GM18868 (cell line): ENCODE measurements around the gene TMEM174.
"Not testable (repeated sequence)": the region's sequence is repeated elsewhere in the genome, so short reads cannot be mapped to it uniquely, and the experiment has no call there.

Source experiments
- ATAC-seq: cut with Tn5 transposase; IDR thresholded peaks from one replicate; pipeline ENCODE4 v1.9.1; 2021; ENCODE audit warnings: mild to moderate bottlenecking, moderate library complexity; ENCODE audit not compliant: unreplicated experiment

The TMEM174 gene

DNA sequence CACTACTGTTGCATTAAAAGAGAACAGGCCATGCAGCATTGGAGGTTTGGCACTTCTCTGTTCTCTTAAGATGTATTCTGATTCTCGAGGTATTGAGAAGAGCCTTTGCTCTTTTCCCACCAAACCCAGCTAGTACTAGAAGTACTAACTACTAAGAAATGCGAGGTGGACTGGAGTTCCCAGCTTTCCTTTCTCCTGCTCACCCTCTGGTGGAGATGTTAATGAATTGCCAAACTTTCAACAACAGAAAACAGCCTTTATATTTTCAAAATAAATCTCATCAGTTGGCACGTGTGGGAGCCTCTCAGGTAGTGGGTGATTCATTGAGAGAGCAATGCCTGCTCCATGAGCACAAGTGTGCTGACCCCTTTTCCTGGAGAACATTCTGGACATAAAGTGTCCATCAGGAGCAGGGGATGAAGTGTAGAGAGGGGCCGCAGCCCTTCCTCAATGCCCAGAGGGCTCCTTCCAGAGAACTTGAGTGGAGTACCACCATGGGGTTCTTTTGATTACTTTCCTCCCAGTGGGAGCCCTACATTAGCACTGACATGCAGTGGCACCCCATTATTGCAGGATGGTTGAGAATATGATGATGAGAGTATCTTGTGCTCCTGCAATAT is 45.7 kb downstream of the TMEM174 start:
- no peak for ATAC-seq

DNA sequence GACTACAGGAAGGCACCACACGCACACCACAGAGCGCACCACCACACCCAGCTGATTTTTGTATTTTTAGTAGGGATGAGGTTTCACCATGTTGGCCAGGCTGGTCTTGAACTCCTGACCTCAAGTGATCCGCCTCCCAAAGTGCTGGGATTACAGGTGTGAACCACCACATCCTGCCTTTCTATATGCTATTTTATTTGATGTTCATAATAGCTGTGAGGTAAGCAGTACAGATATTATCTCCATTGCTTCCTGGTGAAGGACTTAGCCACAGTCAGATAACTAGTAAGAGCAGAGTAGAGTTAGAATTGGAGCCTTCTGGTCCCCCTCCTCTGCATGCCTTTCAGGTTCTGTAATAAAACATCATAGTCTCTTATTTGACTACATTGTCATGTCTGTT is 46.3 kb downstream of the TMEM174 start:
- ATAC-seq: not testable (repeated sequence)

- no peak for ATAC-seq
These were observed 48.2 kb downstream of the TMEM174 start for GRCh38 chr5:73221161-73221560.

- no peak for ATAC-seq
These were observed 48.7 kb downstream of the TMEM174 start for GRCh38 chr5:73221726-73222125.

DNA sequence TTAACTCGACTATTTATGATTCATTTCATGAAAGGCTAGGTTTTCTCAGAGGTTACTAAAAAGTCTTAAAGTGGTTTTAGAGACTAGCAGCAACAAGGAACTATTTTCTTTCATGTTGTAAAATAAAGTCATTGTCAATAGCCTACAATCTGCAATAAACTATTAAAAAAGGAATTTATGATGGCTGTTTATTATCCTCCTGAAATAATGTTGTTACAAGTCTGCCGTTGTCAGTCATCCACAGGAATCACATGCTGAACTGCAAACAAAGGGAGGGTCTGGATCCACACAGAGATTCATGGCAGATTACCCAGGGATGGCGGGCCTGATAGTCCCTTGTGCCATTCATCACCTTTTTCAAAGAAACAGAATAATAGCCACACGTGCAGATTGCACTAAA is 49.2 kb downstream of the TMEM174 start:
- no peak for ATAC-seq
